Neural progenitor cell (in vitro differentiated cells): ENCODE measurements around the gene CAMKK1.

ENCODE experiments used
- CTCF ChIP-seq: fragments of 200-600 bp; sonication (generic); IDR thresholded peaks from 2 replicates; pipeline ENCODE4 v1.5.1; 2017; ENCODE audit warnings: antibody characterized with exemption, mild to moderate bottlenecking
- EZH2phosphoT487 ChIP-seq: fragments of 200-600 bp; sonication (generic); IDR thresholded peaks from 2 replicates; pipeline ENCODE4 v1.6.1; 2017; ENCODE audit warnings: antibody characterized with exemption

DNA sequence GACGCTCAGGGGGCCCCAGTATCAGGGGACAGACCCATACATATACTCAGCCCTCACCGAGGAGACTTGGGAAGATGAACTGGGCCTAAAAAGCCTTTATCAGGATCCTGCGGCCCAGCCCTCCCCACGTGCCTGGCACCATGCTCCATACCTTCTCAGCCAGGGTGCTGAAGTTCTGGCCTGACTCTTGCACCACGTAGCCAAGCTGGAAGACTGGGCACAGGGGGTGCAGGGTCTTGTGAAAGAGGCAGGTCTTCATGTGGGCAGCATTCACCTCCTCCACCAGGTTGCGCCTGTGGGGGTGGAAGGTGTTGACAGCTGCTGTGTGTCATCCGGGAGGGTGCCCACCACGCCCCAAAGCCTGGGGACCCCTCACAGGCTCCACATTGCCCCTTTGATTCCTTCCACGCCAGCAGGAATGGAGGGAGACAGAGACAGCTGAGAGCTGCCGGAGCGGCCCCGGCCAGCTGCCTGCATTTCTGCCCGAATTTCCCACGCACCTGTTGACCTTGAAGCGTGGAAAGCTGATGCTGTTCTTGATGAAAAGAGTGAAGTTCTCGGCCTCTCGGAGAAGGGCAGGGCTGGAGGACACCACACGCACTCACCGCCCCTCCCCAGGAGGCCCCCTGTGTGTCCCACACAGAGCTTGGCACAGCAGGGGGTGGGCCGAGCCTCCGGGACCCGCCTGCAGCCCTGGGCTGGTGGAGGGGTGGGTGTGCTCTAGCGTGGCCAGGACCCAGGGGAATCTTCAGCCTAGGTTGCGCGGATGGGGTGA is 10.4 kb upstream of the CAMKK1 start:
- TF ChIP-seq CTCF (no peak), EZH2phosphoT487 (no peak)
